Cardiac muscle cell (in vitro differentiated cells and primary cell): ENCODE data around the gene ADAP1. TPM values are rescaled to one million over a fixed set of nuclear protein-coding genes. Genes with fewer than 3 reads are reported as not detected.

Experiments
- DNase-seq, 2 donors: peaks; one replicate each; pipeline versions ENCODE4 v3.0.0 to v3.0.0-alpha.2; 2010 to 2017; ENCODE audit warnings: low read depth in 1 of 2, low spot score in 1 of 2
- H3K27ac ChIP-seq: fragments of 200-600 bp; sonication (generic); 2 replicates; pipeline ENCODE4 v1.5.1; 2016
- H3K27me3 ChIP-seq: fragments of 200-600 bp; sonication (generic); 2 replicates; pipeline ENCODE4 v1.6.0; 2016; ENCODE audit warnings: control low read depth
- H3K36me3 ChIP-seq: fragments of 200-600 bp; sonication (generic); 2 replicates; pipeline ENCODE4 v1.5.1; 2016; ENCODE audit warnings: control low read depth
- H3K4me1 ChIP-seq: fragments of 200-600 bp; sonication (generic); 2 replicates; pipeline ENCODE4 v1.8.1; 2017; ENCODE audit warnings: low read depth, mild to moderate bottlenecking, mixed run types
- H3K4me3 ChIP-seq: fragments of 200-600 bp; sonication (generic); 2 replicates; pipeline ENCODE4 v1.5.1; 2016; ENCODE audit warnings: mild to moderate bottlenecking
- H3K9me3 ChIP-seq: fragments of 200-600 bp; sonication (generic); 2 replicates; pipeline ENCODE4 v1.5.1; 2017; ENCODE audit warnings: low read depth, mild to moderate bottlenecking, control low read depth
- polyA plus RNA-seq: library from polyadenylated mRNA; unstranded; fragments of >200 nt; fragmentation: Nextera tagmentation; extraction: Ambion mirVana; gene quantifications from 2 replicates; pipeline ENCODE4 v1.2.1, GENCODE V29; 2016
- total RNA-seq: library from RNA; depleted of rRNA; stranded (reverse); fragments of >200 nt; gene quantifications from 2 replicates; pipeline ENCODE4 v1.2.3, GENCODE V29; 2016
- TF ChIP-seq, protein P1 (sequence below): IDR thresholded peaks from 2 replicates; pipeline ENCODE4 v1.5.1; 2012; ENCODE audit warnings: low read depth, mild to moderate bottlenecking, low read length

The ADAP1 gene
- total and polyA plus RNA-seq, 2 experiments from 2014 or later, result 12.0 to 14.4 TPM

DNA sequence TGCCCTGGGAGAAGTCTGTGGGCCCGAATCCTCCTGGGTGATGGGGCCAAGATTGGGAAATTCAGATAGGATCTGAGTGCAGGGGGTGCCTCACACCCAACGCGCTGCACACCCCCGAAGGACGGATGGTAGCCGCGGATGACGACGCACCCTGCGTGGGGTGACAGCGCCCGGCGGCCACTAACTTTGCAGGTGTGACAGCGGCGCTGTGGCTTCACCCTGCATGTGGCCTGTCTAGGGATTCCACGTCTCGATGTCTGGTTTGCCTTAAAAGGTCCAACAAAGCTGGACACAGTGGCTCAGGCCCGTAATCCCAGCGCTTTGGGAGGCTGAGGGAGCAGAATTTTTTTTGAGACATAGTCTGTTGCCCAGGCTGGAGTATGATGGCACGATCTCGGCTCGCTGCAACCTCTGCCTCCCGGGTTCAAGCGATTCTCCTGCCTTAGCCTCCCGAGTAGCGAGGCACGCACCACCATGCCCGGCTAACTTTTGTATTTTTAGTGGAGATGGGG, 18.6 kb downstream of the ADAP1 start:
- Histone ChIP-seq H3K9me3 (no peaks in the 10 kb centered on the region), H3K4me3 (no peak overlapping the region), H3K27me3 (peaks cover 4% of the 10 kb centered on the region), H3K36me3 (no peaks in the 10 kb centered on the region), H3K27ac (no peak overlapping the region), H3K4me1 (no peaks in the 10 kb centered on the region)
- TF ChIP-seq, protein P1, sequence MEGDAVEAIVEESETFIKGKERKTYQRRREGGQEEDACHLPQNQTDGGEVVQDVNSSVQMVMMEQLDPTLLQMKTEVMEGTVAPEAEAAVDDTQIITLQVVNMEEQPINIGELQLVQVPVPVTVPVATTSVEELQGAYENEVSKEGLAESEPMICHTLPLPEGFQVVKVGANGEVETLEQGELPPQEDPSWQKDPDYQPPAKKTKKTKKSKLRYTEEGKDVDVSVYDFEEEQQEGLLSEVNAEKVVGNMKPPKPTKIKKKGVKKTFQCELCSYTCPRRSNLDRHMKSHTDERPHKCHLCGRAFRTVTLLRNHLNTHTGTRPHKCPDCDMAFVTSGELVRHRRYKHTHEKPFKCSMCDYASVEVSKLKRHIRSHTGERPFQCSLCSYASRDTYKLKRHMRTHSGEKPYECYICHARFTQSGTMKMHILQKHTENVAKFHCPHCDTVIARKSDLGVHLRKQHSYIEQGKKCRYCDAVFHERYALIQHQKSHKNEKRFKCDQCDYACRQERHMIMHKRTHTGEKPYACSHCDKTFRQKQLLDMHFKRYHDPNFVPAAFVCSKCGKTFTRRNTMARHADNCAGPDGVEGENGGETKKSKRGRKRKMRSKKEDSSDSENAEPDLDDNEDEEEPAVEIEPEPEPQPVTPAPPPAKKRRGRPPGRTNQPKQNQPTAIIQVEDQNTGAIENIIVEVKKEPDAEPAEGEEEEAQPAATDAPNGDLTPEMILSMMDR, result no peak
- DNase-seq, result no peak

DNA sequence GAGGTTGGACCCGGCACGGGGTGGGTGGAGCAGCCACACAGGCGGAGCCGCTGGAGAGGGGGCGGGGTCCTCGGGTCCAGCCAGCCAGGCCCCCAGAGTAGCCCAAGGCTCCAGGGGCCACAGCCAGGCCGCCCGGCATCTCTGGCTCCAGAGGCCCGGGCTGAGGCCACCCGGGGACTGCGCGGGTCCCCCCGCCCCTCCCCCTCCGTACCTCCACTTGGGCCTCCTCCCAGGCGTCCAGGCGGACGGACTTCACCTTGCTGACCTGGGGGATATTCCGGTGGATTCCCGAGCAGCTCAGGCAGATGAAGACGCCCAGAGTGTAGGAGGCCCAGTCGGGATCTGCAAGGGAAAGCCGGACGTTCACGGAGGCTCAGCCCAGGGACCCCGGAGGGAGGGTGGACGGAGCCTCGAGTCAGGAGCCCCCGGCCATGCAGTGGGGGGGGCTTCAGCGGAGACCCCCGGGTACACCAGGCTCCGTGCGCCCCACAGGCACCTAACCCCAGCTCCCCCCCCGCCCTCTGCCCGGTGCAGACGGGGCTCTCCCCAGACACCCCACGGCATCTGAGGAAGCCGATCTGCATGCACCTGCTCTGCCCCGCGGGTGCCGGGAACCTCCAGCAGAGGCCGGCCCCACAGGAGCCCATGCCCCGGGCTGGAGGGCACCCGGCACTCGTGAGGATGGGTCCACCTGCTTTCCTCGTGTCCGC, 19.2 kb downstream of the ADAP1 start:
- Histone ChIP-seq H3K4me1 (no peaks in the 10 kb centered on the region), H3K9me3 (no peaks in the 10 kb centered on the region), H3K4me3 (no peak overlapping the region), H3K36me3 (no peaks in the 10 kb centered on the region), H3K27me3 (no peaks in the 10 kb centered on the region), H3K27ac (no peak overlapping the region)
- TF ChIP-seq, protein P1, result no peak
- no peak for DNase-seq

DNA sequence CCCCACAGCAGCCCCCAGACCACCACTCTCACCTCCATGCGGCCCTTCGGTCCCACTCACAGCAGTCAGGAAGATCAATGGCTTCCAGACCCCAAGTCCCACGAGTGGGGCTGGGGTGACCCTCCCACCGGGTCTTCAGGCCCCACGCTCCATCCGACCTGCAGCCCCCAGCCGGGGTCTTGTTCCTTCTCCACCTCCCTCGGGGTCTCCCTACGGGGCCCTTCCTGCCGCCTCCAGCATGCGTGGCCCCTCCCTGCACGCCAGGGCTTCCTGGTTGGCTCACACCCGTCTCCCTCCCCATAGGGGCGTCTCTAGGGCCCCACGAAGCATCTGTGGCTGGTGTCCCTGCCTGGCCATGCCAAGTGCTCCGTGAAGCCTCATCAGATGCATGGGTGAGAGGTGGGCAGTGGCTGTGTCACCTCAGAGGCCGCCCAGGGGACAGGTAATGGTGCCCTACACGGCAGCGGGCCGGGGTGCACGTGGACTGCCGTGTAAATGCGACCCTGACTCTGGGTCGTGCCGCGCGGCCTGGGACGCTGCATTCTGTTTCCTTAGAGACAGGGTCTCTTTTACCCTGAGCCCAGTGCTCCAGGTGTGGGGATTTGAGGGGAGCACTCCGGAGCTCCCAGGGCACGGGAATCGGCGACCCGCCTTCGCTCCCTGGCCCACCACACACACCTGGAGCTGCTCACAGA, 19.9 kb downstream of the ADAP1 start:
- no peak for DNase-seq
- no peaks in the 10 kb centered on the region for H3K36me3 ChIP-seq
- H3K9me3 ChIP-seq, result no peaks in the 10 kb centered on the region
- H3K4me3 ChIP-seq, result no peak overlapping the region
- TF ChIP-seq, protein P1, result no peak
- no peaks in the 10 kb centered on the region for H3K4me1 ChIP-seq
- no peaks in the 10 kb centered on the region for H3K27me3 ChIP-seq
- H3K27ac ChIP-seq, result no peak overlapping the region

DNA sequence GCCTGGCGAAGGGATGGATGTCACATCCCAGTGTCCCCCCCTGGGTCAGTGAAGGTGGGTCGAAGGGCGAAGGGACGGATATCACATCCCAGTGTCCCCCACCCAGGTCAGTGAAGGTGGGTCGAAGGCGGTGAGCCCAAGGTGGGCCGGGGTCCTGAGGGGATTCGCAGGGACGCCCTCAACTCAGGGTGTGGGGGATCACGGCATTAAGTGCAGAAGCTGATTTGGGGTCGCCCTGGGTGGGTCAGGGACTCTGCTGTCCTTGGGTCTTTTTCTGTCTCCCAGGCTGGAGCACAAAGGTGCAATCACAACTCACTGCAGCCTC, 21.9 kb downstream of the ADAP1 start:
- Histone ChIP-seq H3K9me3 (no peaks in the 10 kb centered on the region), H3K36me3 (no peaks in the 10 kb centered on the region), H3K4me1 (no peaks in the 10 kb centered on the region), H3K4me3 (no peak overlapping the region), H3K27ac (no peak overlapping the region), H3K27me3 (no peaks in the 10 kb centered on the region)
- no peak for DNase-seq
- TF ChIP-seq, protein P1, result no peak

DNA sequence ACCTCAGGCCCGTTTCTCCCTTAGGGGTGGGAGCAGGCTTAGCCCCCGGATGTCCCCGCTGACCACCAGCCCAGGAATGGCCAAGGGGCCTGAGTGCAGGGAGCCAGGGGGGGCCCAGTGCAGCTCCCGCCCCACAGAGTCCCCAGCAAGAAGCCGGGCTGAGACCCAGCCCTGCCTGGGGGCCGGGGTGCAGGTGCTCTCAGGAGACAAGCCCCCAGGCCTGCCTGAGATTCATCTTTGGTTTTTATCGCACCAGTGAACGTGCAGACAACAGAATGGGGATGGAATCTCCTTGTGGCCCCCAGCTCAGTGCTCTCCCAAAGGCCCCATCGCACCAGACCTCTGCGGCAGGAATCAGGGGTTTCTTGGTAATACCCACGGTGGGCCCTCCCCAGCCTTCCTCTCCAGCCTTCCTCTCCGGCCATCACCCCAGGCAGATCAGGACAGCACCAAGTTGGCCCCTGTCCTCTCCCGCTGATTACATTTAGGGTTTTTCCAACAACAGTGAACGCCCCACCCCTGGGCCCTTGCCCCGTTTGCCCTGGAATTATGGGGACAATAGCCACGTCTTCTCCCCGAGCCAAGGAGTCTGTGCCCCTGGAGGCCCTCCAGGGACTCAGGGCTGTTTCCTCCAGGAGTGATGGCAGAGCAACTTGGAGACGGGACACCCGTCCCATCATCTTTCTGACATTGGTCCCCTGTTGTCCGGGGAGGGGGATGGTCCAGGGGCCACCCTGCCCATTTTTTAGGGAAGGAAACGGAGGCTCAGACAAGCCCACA, 22.4 kb downstream of the ADAP1 start:
- no peaks in the 10 kb centered on the region for H3K36me3 ChIP-seq
- no peaks in the 10 kb centered on the region for H3K9me3 ChIP-seq
- TF ChIP-seq, protein P1, result no peak
- no peak overlapping the region for H3K27ac ChIP-seq
- DNase-seq, result no peak
- no peaks in the 10 kb centered on the region for H3K27me3 ChIP-seq
- no peak overlapping the region for H3K4me3 ChIP-seq
- H3K4me1 ChIP-seq, result no peaks in the 10 kb centered on the region
